Cardiac muscle cell (in vitro differentiated cells and primary cell): ENCODE data around the gene UROC1. TPM values are rescaled to one million over a fixed set of nuclear protein-coding genes. Genes with fewer than 3 reads are reported as not detected.
A peak's percentile ranks its signal among the peaks of the same experiment; 100 is the strongest.

Experiments used
- DNase-seq, 2 donors: peaks; one replicate each; pipeline versions ENCODE4 v3.0.0 to v3.0.0-alpha.2; 2010 to 2017; ENCODE audit warnings: low read depth in 1 of 2, low spot score in 1 of 2
- H3K27ac ChIP-seq: fragments of 200-600 bp; sonication (generic); 2 replicates; pipeline ENCODE4 v1.5.1; 2016
- H3K27me3 ChIP-seq: fragments of 200-600 bp; sonication (generic); 2 replicates; pipeline ENCODE4 v1.6.0; 2016; ENCODE audit warnings: control low read depth
- H3K36me3 ChIP-seq: fragments of 200-600 bp; sonication (generic); 2 replicates; pipeline ENCODE4 v1.5.1; 2016; ENCODE audit warnings: control low read depth
- H3K4me1 ChIP-seq: fragments of 200-600 bp; sonication (generic); 2 replicates; pipeline ENCODE4 v1.8.1; 2017; ENCODE audit warnings: low read depth, mild to moderate bottlenecking, mixed run types
- H3K4me3 ChIP-seq: fragments of 200-600 bp; sonication (generic); 2 replicates; pipeline ENCODE4 v1.5.1; 2016; ENCODE audit warnings: mild to moderate bottlenecking
- H3K9me3 ChIP-seq: fragments of 200-600 bp; sonication (generic); 2 replicates; pipeline ENCODE4 v1.5.1; 2017; ENCODE audit warnings: low read depth, mild to moderate bottlenecking, control low read depth
- CTCF ChIP-seq: IDR thresholded peaks from 2 replicates; pipeline ENCODE4 v1.5.1; 2012; ENCODE audit warnings: low read depth, mild to moderate bottlenecking, low read length
- polyA plus RNA-seq: library from polyadenylated mRNA; unstranded; fragments of >200 nt; fragmentation: Nextera tagmentation; extraction: Ambion mirVana; gene quantifications from 2 replicates; pipeline ENCODE4 v1.2.1, GENCODE V29; 2016
- total RNA-seq: library from RNA; depleted of rRNA; stranded (reverse); fragments of >200 nt; gene quantifications from 2 replicates; pipeline ENCODE4 v1.2.3, GENCODE V29; 2016

The UROC1 gene
- total and polyA plus RNA-seq, 2 experiments from 2014 or later, result not detected

DNA sequence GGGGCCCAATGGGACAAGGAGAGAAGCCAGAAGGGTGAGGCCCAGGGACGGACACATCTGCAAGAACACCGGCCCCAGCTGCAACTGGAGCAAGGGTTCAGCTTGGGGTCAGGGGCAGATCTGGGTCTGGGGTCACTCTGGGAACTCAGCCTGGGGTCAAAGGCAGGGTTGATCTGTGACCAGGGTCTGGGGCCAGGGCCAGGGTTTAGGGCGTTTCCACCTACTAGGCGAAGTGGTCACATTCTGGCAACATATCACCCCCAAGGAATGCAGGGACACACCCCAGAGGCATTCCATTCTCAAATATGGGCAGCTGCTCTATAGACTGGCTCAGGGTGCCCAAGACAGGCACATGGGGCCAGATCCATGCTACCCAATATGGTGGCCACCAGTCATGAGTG lies 9.0 kb downstream of the UROC1 start:
- no peak for TF ChIP-seq CTCF

GRCh38 chr3:126507886-126508285 lies 9.7 kb downstream of the UROC1 start:
- no peaks in the 10 kb centered on the region for H3K4me1 ChIP-seq
- no peaks in the 10 kb centered on the region for H3K27me3 ChIP-seq
- TF ChIP-seq CTCF, result no peak

More for the DNA sequence above, 9.0 kb downstream of the UROC1 start:
- Histone ChIP-seq H3K9me3 (no peaks in the 10 kb centered on the region), H3K4me3 (no peak overlapping the region), H3K27ac (no peak overlapping the region), H3K4me1 (no peaks in the 10 kb centered on the region), H3K27me3 (no peaks in the 10 kb centered on the region), H3K36me3 (no peaks in the 10 kb centered on the region)
- DNase-seq, result no peak

GRCh38 chr3:126503701-126504100 lies 13.9 kb downstream of the UROC1 start:
- Histone ChIP-seq H3K4me3 (no peak overlapping the region), H3K9me3 (no peaks in the 10 kb centered on the region), H3K36me3 (no peaks in the 10 kb centered on the region), H3K27ac (no peak overlapping the region), H3K4me1 (no peaks in the 10 kb centered on the region), H3K27me3 (no peaks in the 10 kb centered on the region)
- TF ChIP-seq CTCF, result no peak
- DNase-seq, result no peak

More at GRCh38 chr3:126507886-126508285, 9.7 kb downstream of the UROC1 start:
- H3K9me3 ChIP-seq, result no peaks in the 10 kb centered on the region
- no peaks in the 10 kb centered on the region for H3K36me3 ChIP-seq
- H3K4me3 ChIP-seq, result no peak overlapping the region
- no peak for DNase-seq
- no peak overlapping the region for H3K27ac ChIP-seq

- Histone ChIP-seq H3K27me3 (no peaks in the 10 kb centered on the region), H3K27ac (no peak overlapping the region), H3K4me3 (no peak overlapping the region), H3K36me3 (no peaks in the 10 kb centered on the region), H3K9me3 (no peaks in the 10 kb centered on the region), H3K4me1 (no peaks in the 10 kb centered on the region)
- no peak for TF ChIP-seq CTCF
- no peak for DNase-seq
These were observed 14.9 kb downstream of the UROC1 start for GRCh38 chr3:126502656-126503055.

DNA sequence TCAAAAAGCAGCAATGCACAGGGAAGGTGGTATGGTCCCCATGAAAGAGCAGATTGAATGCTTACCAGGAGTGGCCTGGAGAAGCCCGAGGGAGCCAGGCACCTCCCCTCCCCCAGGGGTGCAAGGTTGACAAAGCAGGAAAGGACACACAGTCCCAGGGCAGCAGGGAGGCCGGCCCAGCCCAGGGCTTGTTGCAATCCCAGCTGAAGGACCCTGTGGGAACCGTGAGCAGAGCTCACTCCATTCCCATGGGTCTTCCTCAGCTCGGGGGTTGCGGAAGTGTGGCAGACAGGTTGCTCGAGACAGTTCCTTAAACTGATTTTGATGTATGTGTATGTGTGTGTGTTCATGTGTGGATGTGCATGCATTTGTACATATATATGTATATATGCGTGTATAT lies 15.8 kb downstream of the UROC1 start:
- no peak for TF ChIP-seq CTCF
- H3K9me3 ChIP-seq, result no peaks in the 10 kb centered on the region
- H3K36me3 ChIP-seq, result no peaks in the 10 kb centered on the region
- peak in 1 of 2 donors; percentile 11 for DNase-seq
- H3K27ac ChIP-seq, result no peak overlapping the region
- H3K4me3 ChIP-seq, result no peak overlapping the region
- H3K4me1 ChIP-seq, result no peaks in the 10 kb centered on the region
- no peaks in the 10 kb centered on the region for H3K27me3 ChIP-seq

DNA sequence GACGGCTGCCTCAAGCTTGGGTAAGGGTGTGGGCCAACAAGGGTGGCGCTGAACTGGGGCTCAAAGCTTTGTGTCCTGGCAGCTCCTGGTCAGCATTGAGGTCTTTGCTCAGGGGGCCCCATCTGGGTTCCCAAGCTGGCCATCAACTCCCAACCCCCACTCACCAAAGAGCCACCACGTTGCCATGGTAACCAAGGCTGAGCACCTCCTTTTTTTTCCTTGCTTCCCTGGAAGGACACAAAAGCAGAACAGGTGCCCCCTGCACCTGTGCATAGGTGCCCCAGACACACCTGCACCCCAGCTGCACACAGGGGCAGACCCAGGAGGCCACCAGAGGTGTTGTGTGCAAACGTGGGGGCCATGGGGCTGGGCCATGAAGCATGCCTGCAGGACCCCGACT lies 16.5 kb downstream of the UROC1 start:
- H3K27ac ChIP-seq, result no peak overlapping the region
- H3K36me3 ChIP-seq, result no peaks in the 10 kb centered on the region

More for the DNA sequence above, 16.5 kb downstream of the UROC1 start:
- DNase-seq, result no peak
- H3K4me1 ChIP-seq, result no peaks in the 10 kb centered on the region
- no peaks in the 10 kb centered on the region for H3K9me3 ChIP-seq
- no peak overlapping the region for H3K4me3 ChIP-seq
- H3K27me3 ChIP-seq, result no peaks in the 10 kb centered on the region
- TF ChIP-seq CTCF, result no peak
